GM18867 (cell line): ENCODE measurements around the gene NANOS1.

ENCODE experiments used
- ATAC-seq: cut with Tn5 transposase; IDR thresholded peaks from one replicate; pipeline ENCODE4 v1.9.1; 2021; ENCODE audit warnings: mild to moderate bottlenecking, moderate library complexity; ENCODE audit not compliant: unreplicated experiment

NANOS1 gene

GRCh38 chr10:119055472-119055871 is 26.0 kb downstream of the NANOS1 start:
- ATAC-seq, result no peak

- ATAC-seq, result no peak
Observed at GRCh38 chr10:119058010-119058409, 28.5 kb downstream of the NANOS1 start.

- no peak for ATAC-seq
Observed at GRCh38 chr10:119059557-119059956, 30.0 kb downstream of the NANOS1 start.

DNA sequence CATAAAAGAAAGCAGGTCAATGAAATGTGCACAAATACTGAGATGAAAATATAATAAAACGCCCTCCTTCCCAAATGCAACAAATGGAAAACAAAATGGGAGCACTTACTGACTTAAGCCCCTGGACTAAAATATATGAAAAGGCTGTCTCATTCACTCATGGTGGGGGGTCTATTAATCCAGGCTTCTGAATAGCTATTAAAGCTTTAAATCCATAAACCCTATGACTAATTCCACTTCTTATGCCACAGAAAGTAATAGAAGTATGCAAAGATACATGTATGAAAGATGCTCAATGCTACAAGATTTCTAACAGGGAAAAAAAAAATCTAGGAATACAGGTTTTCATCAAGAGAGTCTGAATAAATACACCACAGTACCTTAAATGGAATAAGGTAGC is 30.6 kb downstream of the NANOS1 start:
- no peak for ATAC-seq

DNA sequence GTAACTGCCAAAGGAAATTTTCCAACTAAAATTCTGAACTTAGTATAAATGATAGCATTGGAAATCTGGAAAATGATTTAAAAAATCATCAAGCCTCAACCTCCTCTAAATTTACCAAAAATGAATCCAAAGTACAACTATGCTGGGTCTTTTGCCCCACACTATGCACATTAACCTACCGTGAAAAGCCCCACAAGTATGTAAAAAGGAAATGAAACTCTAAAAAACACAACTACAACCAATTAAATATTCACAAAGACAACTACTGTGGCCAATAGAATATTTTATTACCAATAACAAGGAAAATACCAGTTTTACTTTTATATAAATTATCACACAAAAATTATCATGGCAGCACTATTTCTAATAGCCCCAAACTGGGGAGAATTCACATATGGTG is 31.8 kb downstream of the NANOS1 start:
- no peak for ATAC-seq

- no peak for ATAC-seq
Observed at GRCh38 chr10:119061926-119062325, 32.4 kb downstream of the NANOS1 start.

DNA sequence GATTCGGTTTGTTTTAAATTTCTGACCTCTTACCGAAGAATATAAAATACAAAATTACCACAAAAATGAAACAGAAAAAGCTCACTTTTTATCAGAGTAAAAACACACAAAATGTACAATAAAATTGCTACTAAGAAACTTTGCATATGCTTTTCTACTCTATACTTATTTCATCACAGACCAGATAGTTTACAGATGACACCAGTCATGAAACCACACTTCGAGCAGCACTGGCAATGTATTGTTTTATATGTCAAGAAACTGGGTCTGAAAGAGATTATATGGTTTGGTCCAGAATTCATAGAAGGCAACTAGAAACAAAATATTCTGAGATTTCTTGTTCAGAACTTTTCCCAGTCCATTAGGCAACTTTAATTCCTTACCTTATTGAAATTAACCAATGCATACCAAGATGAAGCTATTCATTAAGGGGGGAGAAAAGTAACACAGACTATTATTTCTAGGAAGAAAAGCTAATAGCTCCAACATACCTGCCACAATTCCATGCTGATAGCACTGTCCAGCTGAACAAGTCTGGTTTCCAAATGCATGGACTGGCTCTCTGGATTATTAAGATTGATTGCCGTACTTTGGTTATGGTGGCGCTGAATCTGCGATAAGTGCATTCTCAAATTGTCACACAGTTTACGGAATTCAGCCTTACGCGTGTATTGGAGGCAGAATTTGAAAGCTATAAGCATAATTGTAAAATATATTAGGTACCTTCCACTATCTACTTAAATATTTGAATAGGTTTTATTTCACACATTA is 41.1 kb downstream of the NANOS1 start:
- no peak for ATAC-seq

GRCh38 chr10:119073584-119073983 is 44.1 kb downstream of the NANOS1 start:
- no peak for ATAC-seq

GRCh38 chr10:119078422-119079179 is 49.1 kb downstream of the NANOS1 start:
- no peak for ATAC-seq

- peak; percentile 59 for ATAC-seq
Observed at GRCh38 chr10:119079599-119080520, 50.3 kb downstream of the NANOS1 start.

DNA sequence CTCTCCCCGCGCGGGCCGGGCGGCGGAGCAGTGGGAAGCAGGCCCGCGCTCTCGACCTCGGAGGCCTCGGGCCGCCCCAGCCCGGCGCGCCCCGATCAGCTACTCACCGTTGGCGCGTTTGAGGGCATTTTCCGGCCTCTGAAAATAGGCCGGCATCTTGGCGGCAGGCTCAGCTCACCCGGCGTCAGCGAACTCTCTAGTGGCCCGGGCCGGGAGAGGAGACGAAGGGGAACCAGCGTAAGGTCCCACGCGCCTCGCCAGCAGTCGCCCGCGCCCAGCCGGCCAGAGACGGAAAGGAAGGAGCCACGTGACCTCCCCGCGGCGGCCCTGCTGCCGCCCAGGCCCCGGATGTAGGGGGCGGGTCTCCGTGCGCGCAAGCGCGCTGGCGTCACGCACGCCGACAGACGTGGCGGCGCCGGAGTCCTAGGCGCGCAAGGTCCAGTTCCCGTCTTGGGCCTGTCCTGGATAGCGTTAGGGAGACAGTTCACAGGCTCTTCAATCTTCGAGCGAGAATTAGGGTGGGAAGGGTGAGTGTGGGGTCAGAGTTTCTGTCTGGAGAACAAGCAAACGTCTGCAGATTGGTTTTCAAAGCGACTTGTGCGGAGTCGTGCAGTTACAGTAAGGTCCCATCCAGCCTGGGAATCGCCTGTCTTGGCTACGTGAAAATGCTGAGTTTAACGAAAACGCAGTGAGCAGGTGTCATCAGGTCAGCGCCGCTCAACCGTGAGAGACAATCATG is 51.2 kb downstream of the NANOS1 start, which contains the start of gene EIF3A:
EIF3A (minus strand) TSS at position 297 of the 739 bp plus-strand sequence; CDS start at position 156, 141 bp downstream.
- peak; percentile 83 for ATAC-seq
